NCI-H2171 treated with DMSO at 0.1 percent for 48 hours (cell line): ENCODE data around the gene SEC14L2.
"Not testable (repeated sequence)": the region's sequence is repeated elsewhere in the genome, so short reads cannot be mapped to it uniquely, and the experiment has no call there.

Experiments used
- DNase-seq: peaks from one replicate; lab custom pipeline; 2025; lab: John Stamatoyannopoulos, UW

Gene SEC14L2

DNA sequence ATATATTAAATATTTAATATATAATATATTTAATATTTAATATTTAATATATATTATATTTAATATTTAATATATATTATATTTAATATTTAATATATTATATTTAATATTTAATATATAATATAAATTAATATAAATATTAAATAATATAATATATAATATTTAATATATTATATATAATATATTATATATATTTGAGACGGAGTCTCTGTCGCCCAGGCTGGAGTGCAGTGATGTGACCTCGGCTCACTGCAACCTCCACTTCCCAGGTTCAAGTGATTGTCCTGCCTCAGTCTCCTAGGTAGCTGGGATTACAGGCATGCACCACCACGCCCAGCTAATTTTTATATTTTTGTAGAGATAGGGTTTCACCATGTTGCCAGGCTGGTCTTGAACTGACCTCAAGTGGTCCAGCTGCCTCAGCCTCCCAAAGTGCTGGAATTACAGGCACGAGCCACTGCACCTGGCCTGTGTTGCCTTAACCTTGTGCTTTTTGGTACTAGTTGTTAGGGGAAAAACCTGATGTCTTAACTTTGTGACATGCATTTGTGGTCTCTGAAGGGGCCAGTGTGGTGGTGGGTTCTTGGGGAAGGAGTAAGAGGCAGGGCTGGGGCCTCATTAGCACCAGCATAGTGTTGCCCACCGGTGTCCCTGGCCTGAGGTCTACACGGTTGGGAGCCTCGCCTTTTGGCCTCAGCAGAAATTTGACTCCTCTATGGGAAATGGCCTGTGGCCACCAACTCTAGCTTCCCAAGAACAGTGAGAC lies 58.4 kb downstream of the SEC14L2 start:
- DNase-seq = no peak

DNA sequence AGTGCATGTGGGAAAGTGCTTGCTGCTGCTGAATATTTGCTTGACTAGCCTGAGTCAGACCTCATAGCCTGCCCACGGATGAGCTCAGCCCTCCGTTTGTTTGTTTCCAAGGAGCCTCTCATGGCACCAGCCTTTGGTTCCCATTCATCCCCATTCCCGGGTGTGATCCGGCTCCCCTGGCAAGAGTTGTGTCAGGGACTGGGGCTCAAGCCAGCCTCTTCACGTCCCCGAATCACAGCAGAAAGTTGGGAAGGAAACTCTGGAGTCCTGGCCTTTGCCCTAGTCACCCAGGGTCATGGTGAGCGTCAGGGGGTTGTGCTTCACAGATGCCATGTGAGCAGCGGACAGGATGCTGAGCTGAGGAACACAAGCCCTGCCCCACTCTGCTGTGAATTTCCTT lies 61.2 kb downstream of the SEC14L2 start:
- DNase-seq = no peak

DNA sequence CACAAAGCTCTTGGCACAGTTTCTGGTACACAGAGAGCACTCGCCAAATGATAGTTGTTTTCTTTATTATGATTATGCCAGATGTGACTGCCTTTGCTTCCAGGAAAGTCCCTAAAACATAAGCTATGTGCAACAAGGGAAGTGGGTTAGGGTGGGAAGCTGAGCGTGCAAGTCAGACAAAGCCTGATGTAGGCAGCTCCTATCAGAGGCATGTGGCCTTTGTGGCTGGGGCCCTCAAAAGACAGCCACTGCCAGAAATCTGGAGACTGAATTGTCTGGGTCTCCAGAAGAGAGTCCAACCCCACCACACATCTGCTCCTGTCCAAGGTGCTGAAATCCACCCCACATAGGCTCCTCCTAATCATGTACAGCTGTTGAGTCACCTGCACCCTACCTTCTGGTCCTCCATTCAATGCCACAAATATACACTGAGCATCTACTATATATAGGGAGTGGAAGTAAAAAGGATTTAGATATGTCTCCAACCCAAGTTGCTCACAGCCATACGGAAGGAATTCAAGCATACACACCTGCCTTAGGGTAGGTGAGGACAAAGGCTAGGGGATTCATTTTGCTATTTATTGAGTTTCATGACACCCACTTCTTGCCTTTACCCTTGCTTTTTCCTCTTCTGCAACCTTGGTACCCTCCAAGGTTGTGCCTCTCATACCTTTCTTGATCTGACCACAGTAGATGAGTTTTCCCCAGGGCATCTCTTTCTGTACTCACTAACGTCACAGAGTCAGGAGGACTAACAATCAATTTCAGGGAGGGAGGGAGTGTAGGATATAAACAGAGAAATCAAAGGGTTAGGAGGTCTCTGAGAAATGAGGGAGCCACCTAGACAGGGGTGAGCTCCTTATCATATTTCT lies 62.6 kb downstream of the SEC14L2 start:
- DNase-seq = peak; percentile 31

DNA sequence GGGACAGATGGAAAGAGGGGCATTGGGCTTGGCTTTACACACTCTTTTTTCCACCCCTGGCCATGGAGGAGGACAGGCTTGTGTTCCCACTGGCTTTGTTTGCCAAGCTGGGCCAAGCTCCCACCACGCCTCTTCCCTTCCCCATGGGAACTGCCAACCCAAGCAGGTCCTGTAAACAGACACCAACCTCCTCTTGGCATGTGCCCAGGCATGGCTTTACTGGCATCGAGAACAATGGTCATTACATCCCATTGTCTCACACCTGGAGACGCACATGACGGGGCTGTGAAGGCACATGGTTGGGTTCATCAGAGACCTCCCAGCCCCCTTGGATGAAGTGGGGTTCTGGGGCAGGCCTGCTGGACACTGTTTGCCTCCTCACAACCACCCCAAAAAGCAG lies 63.3 kb downstream of the SEC14L2 start:
- peak; percentile 75 for DNase-seq

DNA sequence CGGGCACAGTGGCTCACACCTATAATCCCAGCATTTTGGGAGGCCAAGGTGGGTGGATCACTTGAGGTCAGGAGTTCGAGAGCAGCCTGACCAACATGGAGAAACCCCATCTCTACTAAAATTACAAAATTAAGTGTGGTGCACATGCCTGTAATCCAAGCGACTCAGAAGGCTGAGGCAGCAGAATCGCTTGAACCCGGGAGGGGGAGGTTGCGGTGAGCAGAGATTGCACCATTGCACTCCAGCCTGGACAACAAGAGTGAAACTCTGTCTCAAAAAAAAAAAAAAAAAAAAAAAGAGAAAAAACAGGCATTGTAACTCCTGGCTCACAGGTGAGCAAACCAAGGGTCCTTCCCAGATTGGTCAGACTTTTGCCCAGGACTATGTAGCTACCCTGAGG lies 63.7 kb downstream of the SEC14L2 start:
- not testable (repeated sequence) for DNase-seq

DNA sequence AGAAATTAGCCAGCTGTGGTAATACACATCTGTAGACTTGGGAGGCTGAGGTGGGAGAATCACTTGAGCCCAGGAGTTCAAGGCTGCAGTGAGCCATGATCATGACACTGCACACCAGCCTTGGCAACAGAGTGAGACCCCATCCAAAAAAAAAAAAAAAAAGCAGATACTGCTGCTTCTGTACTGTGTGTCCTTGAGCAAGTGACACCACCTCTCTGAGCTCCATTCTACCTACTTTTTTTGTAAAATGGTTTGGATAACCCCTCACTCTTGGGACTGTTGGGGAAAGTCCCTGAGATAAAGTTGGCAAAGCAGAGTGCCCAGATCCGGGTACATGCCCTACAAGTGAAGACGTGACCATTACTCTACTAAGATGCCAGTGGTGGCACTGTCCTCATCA lies 72.3 kb downstream of the SEC14L2 start:
- no peak for DNase-seq

DNA sequence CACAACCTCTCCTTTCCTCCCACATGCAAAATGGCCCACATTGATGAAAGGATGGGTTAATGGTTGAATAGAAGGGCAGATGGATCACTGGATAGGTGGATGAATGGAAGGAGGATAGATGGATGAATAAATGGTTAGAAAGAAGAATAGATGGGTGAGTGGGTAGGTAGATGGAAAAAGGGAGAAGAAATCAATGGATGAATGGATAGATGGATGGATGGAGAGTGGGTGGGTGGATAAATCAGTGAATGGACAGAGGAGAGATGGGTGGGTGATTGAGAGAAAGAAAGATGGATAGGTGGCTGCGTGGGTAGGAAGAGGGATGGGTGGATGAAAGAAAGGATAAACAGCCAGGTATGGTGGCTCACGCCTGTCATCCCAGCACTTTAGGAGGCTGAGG lies 73.8 kb downstream of the SEC14L2 start:
- no peak for DNase-seq

DNA sequence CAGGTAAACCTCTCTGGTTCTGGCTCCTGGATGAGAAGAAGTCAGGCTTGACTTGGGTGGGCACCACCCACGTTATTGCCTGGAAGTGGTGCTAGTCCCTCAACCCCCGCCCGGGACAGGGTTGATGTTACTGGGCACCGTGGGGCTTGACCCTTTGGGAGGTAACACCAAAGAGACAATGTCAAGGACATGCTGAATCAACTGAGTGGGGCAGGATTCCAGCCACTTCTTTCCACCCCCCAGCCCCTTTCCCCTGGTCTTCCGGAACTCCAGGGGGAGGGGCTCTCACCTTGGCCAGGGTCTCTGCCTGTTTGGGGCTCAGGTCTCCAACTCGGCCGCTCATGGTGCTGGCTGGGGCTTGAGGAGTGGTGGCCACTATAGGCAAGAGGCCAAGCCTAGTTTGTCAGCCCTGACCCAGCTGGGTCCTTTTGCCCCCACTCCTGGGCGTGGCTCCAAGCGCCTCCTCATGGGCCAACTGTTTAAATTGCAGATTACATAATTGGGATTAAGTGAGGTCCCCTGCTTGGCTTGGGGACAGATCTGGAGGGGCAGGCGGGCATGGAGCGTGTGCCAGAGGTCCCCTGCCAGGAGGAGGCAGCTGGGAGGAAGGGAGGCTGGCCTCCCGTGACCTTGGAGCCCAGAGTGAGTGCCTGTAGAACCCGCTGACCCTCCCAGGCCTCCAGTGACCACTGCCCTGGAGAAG lies 74.9 kb downstream of the SEC14L2 start, which contains the start of gene SEC14L3:
Gene SEC14L3 (minus strand): TSS at position 402 of the 703 bp plus-strand sequence. CDS start 59 bp downstream, at position 343.
- no peak for DNase-seq

DNA sequence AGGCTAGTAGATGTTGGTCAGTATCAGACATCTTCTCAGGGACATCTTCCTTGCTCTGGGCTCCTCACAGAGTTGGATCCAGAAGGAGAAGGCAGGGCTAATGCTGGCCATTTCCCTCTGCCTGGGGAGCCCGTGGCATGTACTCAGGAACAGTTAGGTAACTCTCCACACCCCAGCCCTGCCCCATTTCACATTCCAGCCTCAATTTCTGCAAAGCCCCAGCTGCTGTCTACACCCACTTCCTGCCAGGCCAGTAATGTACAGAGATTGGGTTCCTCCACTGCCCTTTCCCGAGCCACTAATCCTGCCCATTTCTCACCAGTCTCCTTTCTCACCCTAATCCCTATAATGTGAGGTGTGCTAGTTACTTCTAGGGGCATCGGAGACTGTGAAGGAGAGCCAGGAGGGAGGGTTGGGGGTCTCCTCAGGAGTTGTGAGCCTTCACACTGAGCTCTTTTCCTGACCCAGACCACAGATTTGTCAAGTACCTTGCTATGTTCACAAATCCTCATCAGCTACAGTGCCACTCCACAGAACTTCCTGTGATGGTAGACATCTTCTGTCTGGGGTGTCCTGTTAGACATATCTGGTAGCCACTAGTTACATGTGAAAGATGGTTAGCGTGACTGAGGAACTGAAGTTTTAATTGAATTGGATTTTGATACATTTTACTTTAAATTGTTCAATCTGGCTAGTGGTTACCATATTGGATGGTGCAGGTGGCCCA lies 76.3 kb downstream of the SEC14L2 start:
- no peak for DNase-seq

DNA sequence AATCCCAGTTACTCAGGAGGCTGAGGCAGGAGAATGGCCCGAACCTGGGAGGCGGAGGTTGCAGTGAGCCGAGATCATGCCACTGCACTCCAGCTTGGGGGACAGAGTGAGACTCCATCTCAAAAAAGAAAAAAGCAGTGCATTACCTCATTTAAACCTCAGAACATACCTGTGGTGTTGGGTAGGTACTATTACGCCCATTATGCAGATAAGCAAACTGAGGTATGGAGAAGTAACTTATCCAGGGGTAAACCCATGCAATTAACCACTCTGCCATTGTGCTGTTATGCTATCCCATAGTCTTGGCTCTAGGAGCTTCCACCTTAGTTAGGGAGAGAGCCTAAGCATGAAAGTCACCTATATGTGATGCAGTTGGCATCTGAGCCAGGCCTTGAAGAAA lies 77.3 kb downstream of the SEC14L2 start:
- DNase-seq = no peak
